Breast epithelium (tissue), 3 donors: ENCODE measurements around the gene PCMTD2.
"Not testable (repeated sequence)": the region's sequence is repeated elsewhere in the genome, so short reads cannot be mapped to it uniquely, and the experiment has no call there.

Source experiments
- POLR2A ChIP-seq: fragments of 450-650 bp; IDR thresholded peaks from one replicate; pipeline ENCODE4 v1.6.1; 2016; ENCODE audit warnings: antibody characterized with exemption, mild to moderate bottlenecking, moderate library complexity
- POLR2AphosphoS5 ChIP-seq, 3 donors: sonication (generic); formaldehyde crosslinking; IDR thresholded peaks; one replicate each; pipeline ENCODE4 v1.6.1; 2017; ENCODE audit warnings: antibody characterized with exemption in 3 of 3
- TF ChIP-seq, protein P1 (sequence below), 3 donors: fragments of 450-650 bp; IDR thresholded peaks; one replicate each; pipeline ENCODE4 v1.5.1; 2016 to 2017; ENCODE audit warnings: antibody characterized with exemption in 3 of 3, mild to moderate bottlenecking in 3 of 3, moderate library complexity in 3 of 3

DNA sequence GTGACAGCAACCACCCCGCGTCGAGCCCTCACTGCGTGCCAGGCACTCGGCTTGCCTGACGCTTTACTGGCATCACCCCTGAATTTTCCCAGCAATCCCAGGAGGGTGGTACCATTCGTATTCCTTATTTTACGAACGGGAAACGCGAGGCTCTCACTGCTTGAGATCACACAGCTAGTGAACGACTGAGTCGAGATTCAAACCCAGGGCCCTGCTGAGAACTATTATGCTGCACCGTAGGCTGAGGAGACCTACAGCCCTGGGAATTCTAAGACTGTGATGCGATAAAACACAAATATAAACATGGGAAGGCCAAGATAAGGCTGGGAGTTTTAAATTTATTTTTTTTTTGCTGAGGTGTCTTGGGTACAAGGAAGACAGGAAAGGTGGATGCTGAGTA lies 60.3 kb downstream of the PCMTD2 start:
- TF ChIP-seq POLR2AphosphoS5 (IDR thresholded peaks at IDR 0.05); POLR2A: not testable (repeated sequence)
- TF ChIP-seq, protein P1, sequence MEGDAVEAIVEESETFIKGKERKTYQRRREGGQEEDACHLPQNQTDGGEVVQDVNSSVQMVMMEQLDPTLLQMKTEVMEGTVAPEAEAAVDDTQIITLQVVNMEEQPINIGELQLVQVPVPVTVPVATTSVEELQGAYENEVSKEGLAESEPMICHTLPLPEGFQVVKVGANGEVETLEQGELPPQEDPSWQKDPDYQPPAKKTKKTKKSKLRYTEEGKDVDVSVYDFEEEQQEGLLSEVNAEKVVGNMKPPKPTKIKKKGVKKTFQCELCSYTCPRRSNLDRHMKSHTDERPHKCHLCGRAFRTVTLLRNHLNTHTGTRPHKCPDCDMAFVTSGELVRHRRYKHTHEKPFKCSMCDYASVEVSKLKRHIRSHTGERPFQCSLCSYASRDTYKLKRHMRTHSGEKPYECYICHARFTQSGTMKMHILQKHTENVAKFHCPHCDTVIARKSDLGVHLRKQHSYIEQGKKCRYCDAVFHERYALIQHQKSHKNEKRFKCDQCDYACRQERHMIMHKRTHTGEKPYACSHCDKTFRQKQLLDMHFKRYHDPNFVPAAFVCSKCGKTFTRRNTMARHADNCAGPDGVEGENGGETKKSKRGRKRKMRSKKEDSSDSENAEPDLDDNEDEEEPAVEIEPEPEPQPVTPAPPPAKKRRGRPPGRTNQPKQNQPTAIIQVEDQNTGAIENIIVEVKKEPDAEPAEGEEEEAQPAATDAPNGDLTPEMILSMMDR (IDR thresholded peaks at IDR 0.05): not testable (repeated sequence)
